ENCODE results near the gene TCOF1. TPM values are rescaled to one million over a fixed set of nuclear protein-coding genes. Genes with fewer than 3 reads are reported as not detected.

The TCOF1 gene
- total and polyA plus RNA-seq, 2 of the 8 experiments (the other 6 are each of a cell fraction or from before 2014, with no cell fraction given) = 35.9 to 170 TPM

- H2BK15ac ChIP-seq (ENCODE audit: low read length) = no peak overlapping the region
- CTCF ChIA-PET (ENCODE audit: partially characterized antibody) = interaction anchor here (1.1 to 2.2 kb wide), 6 partner anchors 8 to 269 kb away, joined by 3 to 5 read pairs (median 4); no protein-coding TSS in a partner anchor
- H4K8ac ChIP-seq (ENCODE audit: extremely low read depth, insufficient read depth, low read length) = no peak overlapping the region
- H4K91ac ChIP-seq (replicated peaks; ENCODE audit: insufficient read length, low read length) = no peak overlapping the region
- no peak overlapping the region for H2BK120ac ChIP-seq (replicated peaks; ENCODE audit: low read depth, low read length)
- H4K5ac ChIP-seq (ENCODE audit: insufficient read length, low read depth, low read length) = no peak overlapping the region
- H3K4me1 ChIP-seq (replicated peaks in 1 of 4; ENCODE audit: control insufficient read depth in 3 of 4, insufficient read depth in 4 of 4, low read length in 3 of 4) = no peaks in the 10 kb centered on the region
- no peaks in the 10 kb centered on the region for H3K79me1 ChIP-seq (ENCODE audit: low read depth, low read length)
- WGBS, 2 experiments (ENCODE audit: extremely low coverage in 1 of 2, insufficient coverage in 1 of 2, insufficient read length in 1 of 2, insufficient replicate concordance in 2 of 2, low coverage in 1 of 2, low lambda C conversion rate in 2 of 2, missing lambda C conversion rate in 1 of 2) = 88% methylated on average over 7 of the region's 7 CpGs; no CpG with 5 or more reads in 1 of the 2 experiments
- DNase-seq (ENCODE audit: low read depth in 1 of 2, low spot score in 2 of 2) = no peak
- H2BK5ac ChIP-seq (ENCODE audit: low read depth, low read length) = no peak overlapping the region
- no peak overlapping the region for H2BK20ac ChIP-seq (ENCODE audit: low read length)
- no peaks in the 10 kb centered on the region for H3K36me3 ChIP-seq (ENCODE audit: control insufficient read depth in 2 of 4, insufficient read depth in 4 of 4, low read length in 3 of 4)
- H3K4me2 ChIP-seq (ENCODE audit: insufficient read depth in 1 of 2, low read depth in 2 of 2, low read length in 2 of 2) = no peak overlapping the region
- H2BK12ac ChIP-seq (ENCODE audit: low read depth, low read length) = no peak overlapping the region
- H3K23ac ChIP-seq (ENCODE audit: insufficient read length) = no peak overlapping the region
- no peak overlapping the region for H2AFZ ChIP-seq (ENCODE audit: low read length)
- no peaks in the 10 kb centered on the region for H3K27me3 ChIP-seq (replicated peaks in 1 of 4; ENCODE audit: control insufficient read depth in 3 of 4, extremely low read depth in 1 of 4, insufficient read depth in 3 of 4, low read length in 3 of 4)
- no peaks in the 10 kb centered on the region for H4K20me1 ChIP-seq (replicated peaks in 1 of 2; ENCODE audit: control insufficient read depth in 1 of 2, insufficient read depth in 2 of 2, low read length in 2 of 2)
- H3K9ac ChIP-seq (replicated peaks in 1 of 4; ENCODE audit: extremely low read depth in 1 of 4, low read depth in 3 of 4, low read length in 3 of 4) = no peak overlapping the region
- H3K56ac ChIP-seq (replicated peaks; ENCODE audit: insufficient read length, low read depth, low read length) = no peak overlapping the region
- no peak overlapping the region for H3K27ac ChIP-seq (ENCODE audit: low read depth, low read length)
- no peak overlapping the region for H3K4me3 ChIP-seq (ENCODE audit: extremely low read depth in 1 of 4, insufficient read depth in 2 of 4, low read depth in 3 of 4, low read length in 4 of 4)
- H3K23me2 ChIP-seq (ENCODE audit: low read depth, low read length) = peaks cover 1% of the 10 kb centered on the region; the same call in 1 of the 2 replicates
- no peak for FAIRE-seq
- H3K9me3 ChIP-seq (ENCODE audit: insufficient read depth in 2 of 2, low read depth in 1 of 2, low read length in 1 of 2) = no peaks in the 10 kb centered on the region
- H3K14ac ChIP-seq (ENCODE audit: insufficient read length) = no peak overlapping the region
- no peak overlapping the region for H3K18ac ChIP-seq (ENCODE audit: extremely low read depth, low read length)
- H3K4ac ChIP-seq (replicated peaks; ENCODE audit: insufficient read length, low read depth, low read length) = no peak overlapping the region
- POLR2A ChIA-PET (ENCODE audit: partially characterized antibody) = no interaction called here
- H3K79me2 ChIP-seq (ENCODE audit: control insufficient read depth in 1 of 2, insufficient read depth in 2 of 2, low read length in 2 of 2) = no peaks in the 10 kb centered on the region
- no peak overlapping the region for H2AK5ac ChIP-seq (ENCODE audit: low read depth, low read length)
- no peak for TF ChIP-seq TCF12 (IDR thresholded peaks at IDR 0.05; ENCODE audit: low read depth, low read length)
- no peak for TF ChIP-seq ATF3 (IDR thresholded peaks at IDR 0.05; ENCODE audit: insufficient read depth, low read depth, low read length)
- TF ChIP-seq HDAC6 (IDR thresholded peaks at IDR 0.05; ENCODE audit: low read depth, low read length) = no peak
- no peak for TF ChIP-seq MAX (IDR thresholded peaks at IDR 0.05)
These were observed 13.4 kb upstream of the TCOF1 start for GRCh38 chr5:150343994-150344631.
